ENCODE results near the gene GPR137.

Gene GPR137

GRCh38 chr11:64258946-64259532 lies 26.6 kb upstream of the GPR137 start:
- no peak for TF ChIP-seq CTCF (IDR thresholded peaks at IDR 0.05; ENCODE audit: low read depth, low read length)
- no peak overlapping the region for H3K4me3 ChIP-seq (replicated peaks in 1 of 2; ENCODE audit: low read depth in 2 of 2, low read length in 2 of 2)
- no peak for DNase-seq (ENCODE audit: low read depth in 2 of 2)

GRCh38 chr11:64259533-64260067 lies 26.0 kb upstream of the GPR137 start:
- no peak for DNase-seq (ENCODE audit: low read depth in 2 of 2)
- no peak overlapping the region for H3K4me3 ChIP-seq (replicated peaks in 1 of 2; ENCODE audit: low read depth in 2 of 2, low read length in 2 of 2)
- no peak for TF ChIP-seq CTCF (IDR thresholded peaks at IDR 0.05; ENCODE audit: low read depth, low read length)

GRCh38 chr11:64260147-64260708 lies 25.4 kb upstream of the GPR137 start:
- DNase-seq (ENCODE audit: low read depth in 2 of 2), result no peak
- H3K4me3 ChIP-seq (replicated peaks in 1 of 2; ENCODE audit: low read depth in 2 of 2, low read length in 2 of 2), result no peak overlapping the region
- no peak for TF ChIP-seq CTCF (IDR thresholded peaks at IDR 0.05; ENCODE audit: low read depth, low read length)

GRCh38 chr11:64261556-64262080 lies 24.0 kb upstream of the GPR137 start:
- no peak overlapping the region for H3K4me3 ChIP-seq (replicated peaks in 1 of 2; ENCODE audit: low read depth in 2 of 2, low read length in 2 of 2)
- DNase-seq (ENCODE audit: low read depth in 2 of 2), result no peak
- no peak for TF ChIP-seq CTCF (IDR thresholded peaks at IDR 0.05; ENCODE audit: low read depth, low read length)

- no peak for TF ChIP-seq CTCF (IDR thresholded peaks at IDR 0.05; ENCODE audit: low read depth, low read length)
- H3K4me3 ChIP-seq (replicated peaks in 1 of 2; ENCODE audit: low read depth in 2 of 2, low read length in 2 of 2), result no peak overlapping the region
- DNase-seq (ENCODE audit: low read depth in 2 of 2), result no peak
These were observed 23.2 kb upstream of the GPR137 start for GRCh38 chr11:64262271-64263002.

- peak; percentile 61 to 69 for DNase-seq (ENCODE audit: low read depth in 2 of 2)
- no peak overlapping the region for H3K4me3 ChIP-seq (replicated peaks in 1 of 2; ENCODE audit: low read depth in 2 of 2, low read length in 2 of 2)
These were observed 22.4 kb upstream of the GPR137 start for GRCh38 chr11:64263021-64263946.

More at GRCh38 chr11:64263021-64263946, 22.4 kb upstream of the GPR137 start:
- no peak for TF ChIP-seq CTCF (IDR thresholded peaks at IDR 0.05; ENCODE audit: low read depth, low read length)
